Kidney (tissue), 14 donors: Measurements from ENCODE around the gene DEPP1. TPM values are rescaled to one million over a fixed set of nuclear protein-coding genes. Genes with fewer than 3 reads are reported as not detected.

ENCODE experiments used
- DNase-seq, 5 donors: peaks; one replicate each; pipeline ENCODE4 v3.0.0-alpha.2; 2013 to 2020
- FAIRE-seq: peaks from 2 replicates; lab custom pipeline; 2012; peaks lifted over from hg19 to GRCh38; lab: Jason Lieb, UNC
- H3K27ac ChIP-seq, 2 donors: one replicate each; pipeline ENCODE4 v1.7.0; 2013; ENCODE audit warnings: low read depth in 2 of 2, low read length in 2 of 2, inconsistent platforms in 1 of 2
- H3K27me3 ChIP-seq: one replicate; pipeline ENCODE4 v1.7.1; 2013; ENCODE audit warnings: low read length, inconsistent platforms; ENCODE audit not compliant: control insufficient read depth, insufficient read depth
- H3K36me3 ChIP-seq, 3 donors: one replicate each; pipeline versions ENCODE4 v1.7.0 to v1.7.1; 2013; ENCODE audit warnings: low read length in 3 of 3, control low read depth in 1 of 3, inconsistent platforms in 1 of 3; ENCODE audit not compliant: insufficient read depth in 3 of 3, control insufficient read depth in 2 of 3
- H3K4me1 ChIP-seq, 3 donors: one replicate each; pipeline versions ENCODE4 v1.7.0 to v1.7.1; 2013; ENCODE audit warnings: low read length in 3 of 3, inconsistent platforms in 1 of 3, low read depth in 1 of 3; ENCODE audit not compliant: control insufficient read depth in 2 of 3, insufficient read depth in 2 of 3
- H3K4me3 ChIP-seq, 3 donors: one replicate each; pipeline versions ENCODE4 v1.7.0 to v1.8.1; 2013; ENCODE audit warnings: low read length in 3 of 3, control low read depth in 1 of 3, inconsistent platforms in 1 of 3
- H3K9ac ChIP-seq, 3 donors: one replicate each; pipeline versions ENCODE4 v1.7.0 to v1.7.1; 2013; ENCODE audit warnings: low read length in 3 of 3, control low read depth in 1 of 3, inconsistent platforms in 1 of 3
- H3K9me3 ChIP-seq, 3 donors: one replicate each; pipeline versions ENCODE4 v1.7.0 to v1.7.1; 2013; ENCODE audit warnings: low read length in 3 of 3, control low read depth in 1 of 3, inconsistent platforms in 1 of 3; ENCODE audit not compliant: control insufficient read depth in 2 of 3, insufficient read depth in 1 of 3
- CTCF ChIP-seq: IDR thresholded peaks from 3 replicates; pipeline ENCODE4 v1.5.1; 2012; ENCODE audit warnings: mild to moderate bottlenecking, moderate library complexity, borderline replicate concordance; ENCODE audit not compliant: insufficient read depth; ENCODE audit errors: extremely low read depth
- intact Hi-C: fragments of 100-400 bp; cut with DNase I; formaldehyde crosslinking; loops from one replicate; pipeline ENCODE4 v1.11.1; 2022
- polyA plus RNA-seq: library from polyadenylated mRNA; stranded (reverse); fragments of 350-450 nt; fragmentation: Illumina TruSeq; extraction: RNeasy Lipid Tissue Mini Kit (QIAGEN cat#74804); gene quantifications from one replicate; pipeline ENCODE4 v1.2.3, GENCODE V29; 2014; ENCODE audit warnings: low read depth, low replicate concordance; ENCODE audit not compliant: insufficient read depth
- total RNA-seq: library from RNA; stranded (reverse); fragmentation: NEBNext Ultra II Directional; extraction: Animal tissue kit (Norgen Biotek cat#: 25700); gene quantifications from one replicate; pipeline ENCODE4 v1.2.1, GENCODE V29; 2021
- donor health status: control.
- donor health status: control.
- donor health status: control.
- donor health status: control.
- donor health status: control.
- donor health status: DM: yes; HTN: yes; CAD: no.
- donor health status: Normal renal cell carcinoma (clear cell type).

Gene DEPP1
- total and polyA plus RNA-seq, 2 donors from 2014 or later: 44.4 to 146 TPM

- DNase-seq (peak in 2 of 5 donors; percentile 33 to 65), FAIRE-seq (no peak)
- Histone ChIP-seq H3K36me3 (peaks cover 0 to 51% (median 26%) of the 10 kb centered on the region in 3 donors), H3K27me3 (no peaks in the 10 kb centered on the region), H3K4me1 (peaks cover 0 to 19% (median 13%) of the 10 kb centered on the region in 3 donors), H3K4me3 (no peak overlapping the region), H3K9ac (no peak overlapping the region), H3K27ac (no peak overlapping the region), H3K9me3 (no peaks in the 10 kb centered on the region)
- TF ChIP-seq CTCF: no peak
- intact Hi-C loops: no loop called here
Observed at GRCh38 chr10:44990965-44991364, 12.4 kb upstream of the DEPP1 start.

GRCh38 chr10:44990302-44990655 is 11.7 kb upstream of the DEPP1 start:
- Histone ChIP-seq H3K4me3 (no peak overlapping the region), H3K27ac (no peak overlapping the region), H3K36me3 (peaks cover 0 to 54% (median 26%) of the 10 kb centered on the region in 3 donors), H3K4me1 (peaks cover 0 to 13% (median 6%) of the 10 kb centered on the region in 3 donors), H3K27me3 (no peaks in the 10 kb centered on the region), H3K9ac (no peak overlapping the region), H3K9me3 (no peaks in the 10 kb centered on the region)
- intact Hi-C loops: no loop called here
- DNase-seq (peak in 2 of 5 donors; percentile 60 to 62), FAIRE-seq (no peak)
- TF ChIP-seq CTCF: no peak

GRCh38 chr10:44989597-44990301 is 11.1 kb upstream of the DEPP1 start:
- H3K4me1 ChIP-seq: peaks cover 0 to 11% (median under 1%) of the 10 kb centered on the region in 3 donors
- H3K36me3 ChIP-seq: peaks cover 0 to 58% (median 30%) of the 10 kb centered on the region in 3 donors
- FAIRE-seq (no peak), DNase-seq (peak in 2 of 5 donors; percentile 52 to 53)
- no peak overlapping the region for H3K4me3 ChIP-seq
- no peak overlapping the region for H3K9ac ChIP-seq
- no peak overlapping the region for H3K27ac ChIP-seq
- intact Hi-C loops: no loop called here
- H3K27me3 ChIP-seq: no peaks in the 10 kb centered on the region
- TF ChIP-seq CTCF: no peak
- H3K9me3 ChIP-seq: no peaks in the 10 kb centered on the region
